Lung (tissue), 12 donors: ENCODE results near the gene VPREB1. TPM values are rescaled to one million over a fixed set of nuclear protein-coding genes. Genes with fewer than 3 reads are reported as not detected.

Experiments used
- ATAC-seq: fragments of 200-7000 bp; cut with Tn5 transposase; one replicate; pipeline ENCODE4 v1.9.1; 2020; ENCODE audit warnings: moderate number of reproducible peaks; ENCODE audit not compliant: insufficient read depth, low FRiP score
- DNase-seq, 3 donors: peaks; one replicate each; pipeline ENCODE4 v3.0.0-alpha.2; 2013 to 2017
- H3K27ac ChIP-seq, 2 donors: one replicate each; pipeline ENCODE4 v1.5.1; 2013; ENCODE audit warnings: mild to moderate bottlenecking in 2 of 2, moderate library complexity in 2 of 2, control low read depth in 1 of 2, inconsistent platforms in 1 of 2, low read depth in 1 of 2, low read length in 1 of 2
- H3K27me3 ChIP-seq, 3 donors: one replicate each; pipeline ENCODE4 v1.5.1; 2013; ENCODE audit warnings: low read length in 2 of 3; ENCODE audit not compliant: control insufficient read depth in 3 of 3, insufficient read depth in 3 of 3
- H3K36me3 ChIP-seq, 4 donors: one replicate each; pipeline ENCODE4 v1.5.1; 2013; ENCODE audit warnings: low read length in 4 of 4, mild to moderate bottlenecking in 1 of 4, moderate library complexity in 1 of 4; ENCODE audit not compliant: control insufficient read depth in 4 of 4, insufficient read depth in 4 of 4
- H3K4me1 ChIP-seq, 5 donors: one replicate each; pipeline ENCODE4 v1.5.1; 2013; ENCODE audit warnings: low read length in 5 of 5, mild to moderate bottlenecking in 2 of 5, moderate library complexity in 1 of 5; ENCODE audit not compliant: control insufficient read depth in 5 of 5, insufficient read depth in 5 of 5
- H3K4me3 ChIP-seq: one replicate; pipeline ENCODE4 v1.5.1; 2013; ENCODE audit warnings: mild to moderate bottlenecking, control low read depth, moderate library complexity
- H3K9ac ChIP-seq, 2 donors: one replicate each; pipeline ENCODE4 v1.5.1; 2013; ENCODE audit warnings: low read length in 2 of 2, control low read depth in 1 of 2; ENCODE audit not compliant: insufficient read depth in 1 of 2
- H3K9me3 ChIP-seq, 4 donors: one replicate each; pipeline ENCODE4 v1.5.1; 2013; ENCODE audit warnings: low read length in 3 of 4, mild to moderate bottlenecking in 1 of 4, moderate library complexity in 1 of 4; ENCODE audit not compliant: control insufficient read depth in 4 of 4, insufficient read depth in 3 of 4
- CTCF ChIP-seq: IDR thresholded peaks from 2 replicates; pipeline ENCODE4 v1.5.1; 2012; ENCODE audit warnings: mild to moderate bottlenecking; ENCODE audit errors: control extremely low read depth, extremely low read depth
- WGBS, 2 donors: extraction: QIAGEN DNeasy Blood & Tissue Kit; methylation state at CpG; one replicate each; pipeline ENCODE4 v1.1.7; 2013; 5-methylcytosine and 5-hydroxymethylcytosine counted together
- polyA plus RNA-seq, 2 donors: library from polyadenylated mRNA; stranded (reverse); fragments of 200-250 nt; gene quantifications; one replicate each; pipeline ENCODE4 v1.2.1, GENCODE V29; 2013
- total RNA-seq, 2 donors: library from RNA; depleted of rRNA in 1 of 2; stranded (reverse); fragments of >200 nt in 1 of 2; gene quantifications; one replicate each; pipeline ENCODE4 v1.2.1, GENCODE V29; 2014 to 2021
- donor health status: control.
- donor health status: control.
- donor health status: Bipolar disorder and iron deficiency.
- donor health status: healthy.
- donor health status: DM: yes; HTN: yes; CAD: no.

Gene VPREB1
- total and polyA plus RNA-seq, 4 donors: 0.11 TPM; not detected in 3

- H3K9me3 ChIP-seq: no peaks in the 10 kb centered on the region
- H3K27ac ChIP-seq: no peak overlapping the region
- no peaks in the 10 kb centered on the region for H3K36me3 ChIP-seq
- WGBS, 2 donors: 73 to 80% methylated on average over 11 of the region's 11 CpGs
- H3K4me1 ChIP-seq: no peaks in the 10 kb centered on the region
- H3K9ac ChIP-seq: no peak overlapping the region
- no peak for DNase-seq
- H3K27me3 ChIP-seq: peaks cover 0 to 4% (median 0%) of the 10 kb centered on the region in 3 donors
- H3K4me3 ChIP-seq: no peak overlapping the region
- TF ChIP-seq CTCF: no peak
- no peak for ATAC-seq
Observed at GRCh38 chr22:22196018-22196533, 48.5 kb upstream of the VPREB1 start.

GRCh38 chr22:22196833-22197477 lies 47.6 kb upstream of the VPREB1 start:
- Histone ChIP-seq H3K36me3 (no peaks in the 10 kb centered on the region), H3K4me1 (no peaks in the 10 kb centered on the region), H3K9me3 (no peaks in the 10 kb centered on the region), H3K27ac (no peak overlapping the region), H3K9ac (no peak overlapping the region), H3K27me3 (peaks cover 0 to 4% (median 0%) of the 10 kb centered on the region in 3 donors), H3K4me3 (no peak overlapping the region)
- no peak for TF ChIP-seq CTCF
- DNase-seq (no peak), ATAC-seq (no peak)
- WGBS, 2 donors: 65 to 68% methylated on average over 5 of the region's 5 CpGs

- Histone ChIP-seq H3K4me3 (no peak overlapping the region), H3K27me3 (peaks cover 0 to 4% (median 0%) of the 10 kb centered on the region in 3 donors), H3K36me3 (no peaks in the 10 kb centered on the region), H3K9me3 (no peaks in the 10 kb centered on the region), H3K27ac (no peak overlapping the region), H3K9ac (no peak overlapping the region), H3K4me1 (no peaks in the 10 kb centered on the region)
- TF ChIP-seq CTCF: no peak
- 63 to 65% methylated on average over 4 of the region's 4 CpGs for WGBS, 2 donors
- ATAC-seq: no peak
- no peak for DNase-seq
Observed at GRCh38 chr22:22197993-22198402, 46.6 kb upstream of the VPREB1 start.

- no peak for ATAC-seq
- no peak for TF ChIP-seq CTCF
- DNase-seq: no peak
Observed at GRCh38 chr22:22198751-22199150, 45.8 kb upstream of the VPREB1 start.

More at GRCh38 chr22:22198751-22199150, 45.8 kb upstream of the VPREB1 start:
- H3K36me3 ChIP-seq: no peaks in the 10 kb centered on the region
- no peaks in the 10 kb centered on the region for H3K9me3 ChIP-seq
- H3K27ac ChIP-seq: no peak overlapping the region
- peaks cover 0 to 4% (median 0%) of the 10 kb centered on the region in 3 donors for H3K27me3 ChIP-seq
- no peak overlapping the region for H3K9ac ChIP-seq
- WGBS, 2 donors: 67 to 72% methylated on average over 4 of the region's 4 CpGs
- no peaks in the 10 kb centered on the region for H3K4me1 ChIP-seq
- no peak overlapping the region for H3K4me3 ChIP-seq
